ENCODE data around the gene PANK1.

Gene PANK1

DNA sequence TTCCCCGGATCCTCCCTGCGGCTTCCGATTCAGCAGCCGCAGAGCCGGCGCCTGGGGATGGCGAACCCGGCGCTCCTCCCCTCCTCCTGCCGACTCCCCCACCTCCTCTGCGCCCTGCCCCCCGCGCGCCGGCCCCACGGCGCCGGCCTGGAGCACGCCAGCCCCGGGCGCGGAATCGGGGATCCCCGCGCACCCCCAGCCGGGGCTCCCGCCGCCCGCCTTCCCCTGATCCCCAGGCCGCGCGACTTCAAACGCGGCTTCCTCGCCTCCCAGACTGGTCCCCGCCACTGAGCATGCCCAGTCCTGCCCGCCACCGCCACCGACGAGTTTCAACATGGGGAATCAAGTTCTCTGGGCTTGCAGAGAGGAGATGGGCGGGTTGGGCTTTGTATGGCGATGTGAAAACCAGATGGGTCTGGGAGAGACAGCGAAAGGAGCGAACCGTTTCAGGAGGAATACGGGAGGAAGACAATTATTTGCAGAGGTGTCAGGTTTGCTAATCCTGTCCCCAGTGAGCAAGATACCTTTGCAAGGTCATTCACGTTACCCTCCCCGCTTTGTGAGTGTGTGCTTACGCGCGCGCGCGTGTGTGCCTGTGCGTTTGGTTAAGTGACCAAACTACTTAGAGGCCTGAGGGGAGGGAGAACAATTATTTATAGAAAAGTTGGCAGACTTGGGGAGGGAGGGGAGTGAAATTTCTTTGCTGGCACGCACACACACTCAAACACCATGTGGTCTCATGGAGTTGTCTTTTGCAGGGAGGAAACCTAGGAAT, at the start of gene PANK1:
TSS of gene PANK1 (minus strand) at position 276 of the 775 bp plus-strand sequence. CDS start 351 bp downstream, outside the sequence.
- DNase-seq = peak; percentile 16

DNA sequence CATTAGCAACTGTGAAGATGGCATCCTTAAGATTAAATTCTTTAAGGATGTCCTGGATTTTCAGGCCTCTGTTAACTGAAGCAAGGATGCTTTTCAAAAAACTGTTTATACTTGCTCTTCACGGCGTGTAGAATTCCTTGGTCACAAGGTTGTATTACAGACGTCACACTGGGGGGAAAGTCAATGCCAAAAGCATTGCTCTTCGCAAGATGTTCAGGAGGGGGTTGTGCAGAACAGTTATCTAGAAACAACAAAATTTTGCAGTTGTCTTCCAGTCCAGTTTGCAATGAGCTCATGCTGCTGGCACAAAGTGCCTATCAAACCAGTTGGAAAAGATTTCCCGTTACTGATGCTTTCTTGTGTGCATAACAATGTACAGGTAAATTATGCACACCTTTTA, 48.1 kb upstream of the PANK1 start:
- no peak for DNase-seq

- no peak for DNase-seq
Observed at GRCh38 chr10:89692416-89692815, 47.4 kb upstream of the PANK1 start.

DNA sequence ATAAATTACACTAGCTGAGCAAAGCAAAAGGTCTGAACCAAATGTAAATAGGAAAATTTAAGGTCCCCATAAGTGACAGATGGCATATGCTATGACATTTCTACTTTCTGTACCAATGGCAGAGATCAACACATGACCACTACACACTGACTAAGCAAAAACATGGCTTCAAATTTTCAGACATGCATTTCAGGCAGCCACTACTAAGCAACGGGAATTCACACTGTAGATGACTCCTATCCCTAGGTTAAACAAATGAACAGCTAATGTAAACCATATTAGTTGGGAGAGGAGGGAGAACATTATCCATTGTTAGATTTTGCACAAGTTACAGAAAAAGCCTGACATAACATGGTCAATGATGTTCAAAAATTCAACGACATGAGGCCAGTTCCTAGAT, 45.0 kb upstream of the PANK1 start:
- DNase-seq = no peak

DNA sequence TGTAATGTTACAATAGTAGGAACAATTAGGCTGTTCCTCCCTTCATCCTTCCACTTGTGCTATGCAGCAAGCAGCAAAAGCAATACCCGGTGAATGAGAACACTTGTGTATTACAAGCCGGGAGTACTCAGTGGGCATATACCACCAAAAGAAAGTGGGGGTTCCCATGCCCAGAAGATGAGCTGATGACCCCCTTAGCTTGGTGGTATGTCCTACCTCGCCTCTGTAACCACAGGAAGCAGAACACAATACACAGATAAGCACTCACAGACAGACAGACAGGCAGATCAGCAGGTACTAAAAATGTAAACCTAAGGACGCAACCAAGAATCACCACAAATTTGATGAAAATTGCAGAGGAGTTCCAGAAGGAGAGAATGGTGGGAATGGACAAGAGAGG, 40.9 kb upstream of the PANK1 start:
- no peak for DNase-seq

DNA sequence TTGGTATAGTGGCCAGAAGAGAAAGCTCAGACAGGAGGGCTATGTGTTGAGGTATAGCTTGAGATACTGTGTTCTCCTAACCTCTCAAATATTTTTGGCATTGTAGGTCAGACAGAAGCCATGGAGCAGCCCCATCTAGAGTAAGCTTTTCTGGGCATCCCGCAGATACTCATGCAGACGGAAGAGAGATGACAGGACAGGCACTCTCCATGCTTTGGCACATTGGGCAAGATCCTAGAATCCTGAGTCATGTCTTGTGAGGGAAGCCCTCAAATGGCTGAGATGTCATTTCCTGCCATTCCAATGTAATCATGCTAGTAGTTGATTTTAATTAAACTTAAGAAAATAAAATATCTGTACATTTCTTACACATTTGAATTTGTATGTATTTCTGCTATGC, 39.6 kb upstream of the PANK1 start:
- DNase-seq = no peak

GRCh38 chr10:89683883-89684282, 38.8 kb upstream of the PANK1 start:
- DNase-seq = peak; percentile 0

DNA sequence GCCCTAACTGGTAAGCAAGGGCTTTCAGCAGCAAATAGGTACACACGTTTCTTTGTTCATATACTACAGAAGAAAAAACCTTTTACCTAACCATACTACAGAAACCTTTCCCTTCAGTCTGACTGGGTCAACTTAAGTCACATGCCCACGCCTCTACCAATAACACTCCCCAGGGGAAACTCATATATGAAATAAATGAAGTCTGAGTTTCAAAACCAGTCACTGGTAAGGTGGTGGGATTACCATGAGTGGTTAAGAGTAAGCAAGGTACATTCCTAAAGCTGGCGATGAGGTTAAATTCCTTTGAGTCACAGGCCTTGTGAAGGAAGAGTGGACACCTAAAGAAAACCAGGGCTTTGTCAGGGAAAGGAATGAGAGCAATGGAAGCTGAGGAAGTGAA, 34.9 kb upstream of the PANK1 start:
- DNase-seq = no peak

DNA sequence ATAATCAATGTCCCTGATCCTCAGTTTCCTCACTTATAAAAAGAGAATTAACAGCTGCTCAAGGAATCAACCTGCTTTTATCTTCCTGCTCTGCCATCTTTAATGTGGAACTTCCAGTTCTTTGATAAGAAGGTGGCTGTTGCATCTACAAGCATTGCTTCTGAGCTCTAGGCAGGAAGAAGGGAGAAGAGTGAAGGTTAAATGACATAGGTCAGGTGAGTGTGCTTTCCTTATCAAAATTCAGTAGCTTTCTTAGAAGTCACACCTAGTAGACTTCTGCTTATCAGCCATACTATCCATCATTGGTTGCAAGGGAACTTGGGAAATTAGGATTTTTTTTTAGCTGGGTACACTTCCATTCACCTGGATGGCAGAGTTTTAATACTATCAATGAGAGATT, 32.3 kb upstream of the PANK1 start:
- no peak for DNase-seq

DNA sequence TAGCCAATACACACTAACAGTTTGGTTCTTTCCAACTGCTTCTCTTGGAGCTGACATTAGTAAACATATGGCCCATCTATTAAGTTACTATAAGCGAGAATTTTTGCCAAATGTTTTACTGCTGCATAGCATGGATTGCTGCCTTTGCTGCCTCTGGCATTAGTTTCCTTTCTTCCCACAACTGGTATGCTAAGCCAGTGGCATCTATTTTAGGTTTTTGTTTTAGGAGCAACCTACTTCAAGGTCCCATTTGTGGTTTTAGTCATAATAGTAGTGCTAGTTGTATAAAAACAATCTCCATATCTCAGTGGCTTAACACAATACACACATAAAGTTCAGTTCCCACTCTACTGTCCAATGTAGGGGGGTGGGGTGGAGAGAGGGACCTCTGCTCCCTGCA, 25.9 kb upstream of the PANK1 start:
- DNase-seq = no peak

DNA sequence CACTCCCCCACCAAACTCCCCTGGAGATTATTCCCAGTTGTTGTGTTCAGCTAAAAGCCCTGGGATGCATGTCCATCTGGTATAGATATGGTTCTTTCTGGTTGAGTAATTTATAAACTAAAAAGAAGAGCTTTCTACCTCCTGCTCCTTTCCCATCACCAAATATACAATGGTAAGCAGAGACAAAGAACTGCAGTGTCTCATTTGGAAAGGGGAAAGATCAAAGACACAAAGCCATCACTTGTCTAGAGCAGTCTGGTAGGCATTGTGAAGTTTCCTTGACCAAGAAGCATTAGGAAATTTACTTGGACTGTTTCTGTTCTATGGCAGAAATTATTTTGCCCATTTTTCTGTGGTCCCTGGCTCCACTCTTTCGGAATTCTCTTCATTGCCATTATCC, 24.9 kb upstream of the PANK1 start:
- DNase-seq = no peak

DNA sequence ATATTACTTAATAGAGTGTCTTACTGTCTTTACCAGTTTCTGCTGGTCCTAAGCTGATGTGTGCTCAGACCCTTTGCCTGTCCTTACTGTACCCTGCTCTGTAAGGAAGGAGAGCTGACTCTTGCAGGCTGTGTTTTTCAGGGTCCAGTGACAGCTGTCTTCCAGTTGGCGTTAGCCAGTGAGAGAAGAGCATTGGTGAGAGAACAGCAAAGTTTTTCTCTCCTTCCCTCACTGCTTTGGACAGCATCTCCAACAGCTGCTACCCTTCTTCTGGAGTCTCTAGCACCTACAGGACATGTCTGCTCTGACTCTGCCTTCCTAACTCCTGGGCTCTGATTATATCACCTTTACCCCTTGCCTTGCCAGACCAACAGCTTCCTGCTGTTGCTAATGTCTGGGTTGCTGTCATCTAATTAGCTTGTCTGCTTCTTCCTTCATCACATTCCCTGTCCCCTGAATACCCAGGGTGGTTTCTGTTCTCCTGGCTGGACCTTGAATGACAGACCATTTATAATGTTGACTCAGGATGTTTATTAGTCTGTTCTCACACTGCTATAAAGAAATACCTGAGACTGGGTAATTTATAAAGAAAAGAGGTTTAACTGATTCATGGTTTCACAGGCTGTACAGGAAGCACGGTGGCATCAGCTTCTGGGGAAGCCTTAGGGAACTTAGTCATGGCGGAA, 23.5 kb upstream of the PANK1 start:
- no peak for DNase-seq

- no peak for DNase-seq
Observed at GRCh38 chr10:89666138-89666537, 21.1 kb upstream of the PANK1 start.

DNA sequence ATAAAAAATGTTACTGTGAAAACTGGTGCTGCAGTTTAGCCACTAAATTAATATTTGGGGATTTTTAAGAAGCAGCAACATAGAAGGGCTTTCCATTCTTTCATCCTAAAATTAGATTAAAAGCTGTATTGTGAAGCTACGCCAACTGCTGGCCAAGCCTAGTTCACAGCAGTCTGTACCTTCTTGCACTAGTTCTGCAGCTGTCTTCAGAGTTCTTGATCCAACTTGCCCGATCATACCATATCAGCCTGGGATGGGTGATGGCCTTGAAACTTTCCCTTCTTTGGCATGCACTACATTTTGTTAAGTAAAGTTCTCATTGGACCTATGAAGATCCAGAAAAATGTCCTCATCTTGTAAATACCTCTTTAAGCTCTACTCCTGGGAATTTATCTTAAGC, 20.3 kb upstream of the PANK1 start:
- no peak for DNase-seq

DNA sequence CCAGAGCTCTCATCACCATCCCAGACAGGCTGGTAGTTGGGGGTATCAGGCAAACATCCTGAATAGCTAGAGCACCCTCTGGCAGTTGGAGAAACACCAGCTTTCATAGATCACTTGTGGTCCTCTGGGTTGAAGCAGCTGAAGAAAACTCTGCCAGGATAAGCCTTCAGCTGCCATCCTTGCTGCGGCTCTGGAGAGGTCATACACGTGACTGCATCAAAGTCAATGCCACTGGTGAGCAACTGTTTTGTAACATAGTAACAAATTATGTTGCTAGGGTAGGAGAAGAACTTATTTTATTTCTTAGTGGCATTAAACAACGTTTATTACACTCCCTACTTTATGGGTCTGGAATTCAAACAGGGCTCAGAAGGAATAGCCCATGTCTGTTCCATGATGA, 19.2 kb upstream of the PANK1 start:
- no peak for DNase-seq

GRCh38 chr10:89663144-89663543, 18.1 kb upstream of the PANK1 start:
- no peak for DNase-seq

DNA sequence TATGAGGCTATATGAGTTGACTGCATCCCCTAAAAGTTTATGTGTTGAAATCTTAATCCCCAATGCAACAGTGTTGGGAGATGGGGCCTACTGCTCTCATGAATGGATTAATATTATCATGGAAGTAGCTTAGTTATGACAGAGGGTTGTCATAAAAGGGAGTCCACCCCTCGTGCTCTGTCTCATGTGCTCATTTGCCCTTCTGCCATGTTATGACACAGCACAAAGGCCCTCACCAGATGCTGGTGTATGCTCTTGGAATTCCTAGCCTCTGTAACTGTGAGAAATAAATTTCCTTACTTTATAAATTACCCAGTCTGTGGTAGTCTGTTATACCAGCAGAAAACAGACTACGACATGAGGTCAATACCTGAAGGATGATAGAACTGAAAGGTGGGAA, 17.6 kb upstream of the PANK1 start:
- DNase-seq = no peak

DNA sequence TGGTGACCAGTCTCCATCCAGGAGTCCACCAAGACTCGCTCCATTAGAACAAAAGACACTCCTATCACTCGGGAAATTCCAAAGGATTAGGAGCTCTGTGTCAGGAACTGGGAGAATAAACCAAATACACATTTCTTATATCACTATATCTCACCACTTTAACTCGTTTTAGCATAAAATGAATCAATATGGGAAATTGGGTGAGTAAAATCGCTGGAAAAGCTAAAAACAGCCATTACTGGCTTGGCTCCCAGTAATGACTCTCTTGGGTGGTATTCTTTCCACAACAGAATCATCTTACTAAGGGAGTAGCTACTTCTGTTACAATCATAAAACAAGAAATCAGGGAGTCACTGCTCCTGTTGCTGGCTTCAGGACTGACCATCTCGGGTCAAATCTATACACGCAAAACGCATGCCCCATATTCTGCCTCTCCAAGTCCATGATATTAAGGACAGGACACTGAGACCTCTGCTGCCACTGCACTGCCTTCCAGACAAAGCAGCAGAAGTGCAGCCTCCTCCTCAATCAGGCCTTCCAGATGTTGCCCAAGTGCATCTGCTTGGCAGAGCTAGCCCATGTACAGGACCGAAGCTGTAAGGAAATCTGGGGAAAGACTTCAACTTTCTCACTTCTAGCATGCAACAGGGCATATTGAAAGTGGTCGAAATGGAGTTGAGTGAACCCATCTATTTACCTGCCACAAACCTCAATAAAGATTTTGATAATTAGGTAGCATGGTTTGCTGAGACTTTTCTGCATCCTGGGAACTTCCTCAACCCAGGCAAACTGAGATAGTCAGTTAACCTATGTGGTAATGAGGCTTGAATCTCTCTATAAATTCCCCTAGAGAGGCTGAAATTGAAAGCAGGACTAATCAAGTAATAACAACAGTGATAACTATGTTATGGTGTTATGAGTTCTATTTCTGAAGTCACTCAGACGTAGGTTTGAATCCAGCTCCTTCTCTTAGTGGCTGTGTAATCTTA, 14.4 kb upstream of the PANK1 start:
- DNase-seq = no peak

GRCh38 chr10:89657302-89657701, 12.3 kb upstream of the PANK1 start:
- no peak for DNase-seq

DNA sequence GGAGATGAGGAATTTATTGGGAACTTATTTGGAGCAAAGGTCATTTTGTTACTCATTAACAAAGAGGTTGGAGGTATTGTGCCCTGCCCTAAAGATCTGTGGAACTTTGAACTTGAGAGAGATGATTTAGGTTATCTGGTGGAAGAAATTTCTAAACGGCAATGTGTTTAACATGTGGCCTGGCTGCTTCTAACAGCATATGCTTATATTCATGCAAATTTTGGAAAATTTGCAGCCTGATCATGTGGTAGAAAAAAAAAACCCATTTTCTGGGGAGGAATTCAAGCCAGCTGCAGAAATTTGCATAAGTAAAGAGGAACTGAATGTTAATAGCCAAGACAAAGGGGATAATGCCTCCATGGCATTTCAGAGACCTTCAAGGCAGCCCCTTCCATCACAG, 10.7 kb upstream of the PANK1 start:
- DNase-seq = no peak

DNA sequence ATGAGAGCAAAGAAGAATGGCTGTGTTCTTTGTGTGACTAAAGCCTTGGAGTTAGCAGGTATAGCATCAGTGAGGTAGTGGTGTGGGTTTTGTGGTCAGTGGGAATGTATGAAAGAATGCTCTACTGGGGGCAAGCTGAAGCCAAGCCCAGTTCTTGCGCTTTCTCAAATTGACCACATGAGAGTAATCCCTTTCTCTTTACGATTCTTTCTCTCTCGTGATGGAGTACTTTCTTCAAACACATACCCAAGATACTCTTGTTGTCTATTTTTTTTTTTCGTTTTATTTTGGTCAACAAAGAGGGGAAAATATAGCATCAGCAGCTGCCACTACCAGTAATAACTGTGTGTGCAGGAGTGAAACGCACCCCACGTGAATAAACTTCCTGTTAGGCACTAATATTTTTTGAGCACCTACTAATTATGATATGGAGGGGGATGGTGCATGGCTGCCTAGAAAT, 8.4 kb upstream of the PANK1 start:
- no peak for DNase-seq

DNA sequence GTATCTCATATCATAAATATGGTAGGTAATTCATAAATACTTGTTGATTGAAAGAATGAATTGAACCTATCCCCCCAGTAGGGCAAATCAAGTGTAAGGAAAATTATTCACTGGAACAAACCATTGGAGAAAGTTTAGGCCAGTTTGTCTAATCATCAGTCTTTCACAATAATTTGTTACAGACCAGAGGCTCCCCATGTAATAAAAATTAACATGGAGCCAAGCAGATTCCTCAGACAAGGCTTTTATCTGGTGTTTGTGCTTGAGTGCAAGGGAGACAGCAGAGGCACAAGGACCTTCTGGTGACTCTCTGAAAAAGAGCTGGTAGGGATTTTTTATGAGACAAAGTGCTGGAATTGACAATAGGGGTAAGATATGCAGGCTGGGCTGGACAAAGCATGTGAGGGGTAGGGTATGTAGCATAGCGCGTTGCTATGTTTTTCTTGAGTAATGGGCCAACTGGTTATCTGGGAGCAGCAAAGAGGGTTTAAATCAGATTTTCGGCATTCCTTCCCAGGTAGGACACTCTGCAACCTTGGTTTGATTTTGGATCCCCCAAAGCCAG, 7.8 kb upstream of the PANK1 start:
- DNase-seq = no peak

Data from NCI-H2029 (cell line).